ENCODE results near the gene KRTAP10-1. TPM values are rescaled to one million over a fixed set of nuclear protein-coding genes. Genes with fewer than 3 reads are reported as not detected.
"Not testable (repeated sequence)": the region's sequence is repeated elsewhere in the genome, so short reads cannot be mapped to it uniquely, and the experiment has no call there.

The KRTAP10-1 gene
- total RNA-seq, 1 donor from 2014 or later: not detected

DNA sequence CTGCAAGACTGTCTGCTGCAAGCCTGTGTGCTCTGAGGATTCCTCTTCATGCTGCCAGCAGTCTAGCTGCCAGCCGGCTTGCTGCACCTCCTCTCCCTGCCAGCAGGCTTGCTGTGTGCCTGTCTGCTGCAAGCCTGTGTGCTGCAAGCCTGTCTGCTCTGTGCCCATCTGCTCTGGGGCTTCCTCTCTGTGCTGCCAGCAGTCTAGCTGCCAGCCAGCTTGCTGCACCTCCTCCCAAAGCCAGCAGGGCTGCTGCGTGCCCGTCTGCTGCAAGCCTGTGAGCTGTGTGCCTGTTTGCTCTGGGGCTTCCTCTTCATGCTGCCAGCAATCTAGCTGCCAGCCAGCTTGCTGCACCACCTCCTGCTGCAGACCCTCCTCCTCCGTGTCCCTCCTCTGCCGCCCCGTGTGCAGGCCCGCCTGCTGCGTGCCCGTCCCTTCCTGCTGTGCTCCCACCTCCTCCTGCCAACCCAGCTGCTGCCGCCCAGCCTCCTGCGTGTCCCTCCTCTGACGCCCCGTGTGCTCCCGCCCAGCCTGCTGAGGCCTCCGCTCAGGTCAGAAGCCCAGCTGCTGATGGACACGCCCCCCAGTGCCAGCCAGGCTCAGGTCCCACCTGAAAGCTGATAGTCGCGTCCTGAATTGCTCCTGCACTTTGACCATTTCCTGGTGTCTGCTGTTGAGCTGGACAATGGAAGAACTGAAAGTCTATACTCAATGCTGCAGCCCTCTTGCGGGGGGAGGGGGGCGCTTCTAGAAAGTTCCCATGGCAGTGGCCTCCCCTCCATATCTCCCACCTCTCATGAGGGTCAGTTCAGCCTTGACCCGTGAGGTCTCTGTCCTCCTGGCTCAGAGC is 34.7 kb upstream of the KRTAP10-1 start:
- no peak for DNase-seq (ENCODE audit: low spot score)
- Histone ChIP-seq H3K79me2 (ENCODE audit: low read depth) (no peaks in the 10 kb centered on the region), H3K27ac (no peak overlapping the region), H3K36me3 (no peaks in the 10 kb centered on the region), H3K4me2 (no peak overlapping the region), H4K20me1 (ENCODE audit: low read depth) (no peaks in the 10 kb centered on the region), H3K4me1 (no peaks in the 10 kb centered on the region), H3K27me3 (no peaks in the 10 kb centered on the region), H3K9ac (no peak overlapping the region), H3F3A (ENCODE audit: low read depth) (no peaks in the 10 kb centered on the region), H2AFZ (replicated peaks) (no peak overlapping the region), H3K9me3 (ENCODE audit: low read depth) (peaks cover 3% of the 10 kb centered on the region), H3K4me3 (no peak overlapping the region)
- Mint-ChIP-seq H3K9me3 (peaks cover 40% of the 10 kb centered on the region), H3K4me1 (peaks cover 2% of the 10 kb centered on the region), H3K27ac (no peak overlapping the region), H3K4me3 (no peak overlapping the region), H3K36me3 (no peaks in the 10 kb centered on the region), H3K27me3 (ENCODE audit: insufficient read depth, low read depth) (peaks cover 8% of the 10 kb centered on the region)
- no peak for TF ChIP-seq EZH2 (IDR thresholded peaks at IDR 0.05)
- TF ChIP-seq, protein P1, sequence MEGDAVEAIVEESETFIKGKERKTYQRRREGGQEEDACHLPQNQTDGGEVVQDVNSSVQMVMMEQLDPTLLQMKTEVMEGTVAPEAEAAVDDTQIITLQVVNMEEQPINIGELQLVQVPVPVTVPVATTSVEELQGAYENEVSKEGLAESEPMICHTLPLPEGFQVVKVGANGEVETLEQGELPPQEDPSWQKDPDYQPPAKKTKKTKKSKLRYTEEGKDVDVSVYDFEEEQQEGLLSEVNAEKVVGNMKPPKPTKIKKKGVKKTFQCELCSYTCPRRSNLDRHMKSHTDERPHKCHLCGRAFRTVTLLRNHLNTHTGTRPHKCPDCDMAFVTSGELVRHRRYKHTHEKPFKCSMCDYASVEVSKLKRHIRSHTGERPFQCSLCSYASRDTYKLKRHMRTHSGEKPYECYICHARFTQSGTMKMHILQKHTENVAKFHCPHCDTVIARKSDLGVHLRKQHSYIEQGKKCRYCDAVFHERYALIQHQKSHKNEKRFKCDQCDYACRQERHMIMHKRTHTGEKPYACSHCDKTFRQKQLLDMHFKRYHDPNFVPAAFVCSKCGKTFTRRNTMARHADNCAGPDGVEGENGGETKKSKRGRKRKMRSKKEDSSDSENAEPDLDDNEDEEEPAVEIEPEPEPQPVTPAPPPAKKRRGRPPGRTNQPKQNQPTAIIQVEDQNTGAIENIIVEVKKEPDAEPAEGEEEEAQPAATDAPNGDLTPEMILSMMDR (IDR thresholded peaks at IDR 0.05): peak; percentile 4

DNA sequence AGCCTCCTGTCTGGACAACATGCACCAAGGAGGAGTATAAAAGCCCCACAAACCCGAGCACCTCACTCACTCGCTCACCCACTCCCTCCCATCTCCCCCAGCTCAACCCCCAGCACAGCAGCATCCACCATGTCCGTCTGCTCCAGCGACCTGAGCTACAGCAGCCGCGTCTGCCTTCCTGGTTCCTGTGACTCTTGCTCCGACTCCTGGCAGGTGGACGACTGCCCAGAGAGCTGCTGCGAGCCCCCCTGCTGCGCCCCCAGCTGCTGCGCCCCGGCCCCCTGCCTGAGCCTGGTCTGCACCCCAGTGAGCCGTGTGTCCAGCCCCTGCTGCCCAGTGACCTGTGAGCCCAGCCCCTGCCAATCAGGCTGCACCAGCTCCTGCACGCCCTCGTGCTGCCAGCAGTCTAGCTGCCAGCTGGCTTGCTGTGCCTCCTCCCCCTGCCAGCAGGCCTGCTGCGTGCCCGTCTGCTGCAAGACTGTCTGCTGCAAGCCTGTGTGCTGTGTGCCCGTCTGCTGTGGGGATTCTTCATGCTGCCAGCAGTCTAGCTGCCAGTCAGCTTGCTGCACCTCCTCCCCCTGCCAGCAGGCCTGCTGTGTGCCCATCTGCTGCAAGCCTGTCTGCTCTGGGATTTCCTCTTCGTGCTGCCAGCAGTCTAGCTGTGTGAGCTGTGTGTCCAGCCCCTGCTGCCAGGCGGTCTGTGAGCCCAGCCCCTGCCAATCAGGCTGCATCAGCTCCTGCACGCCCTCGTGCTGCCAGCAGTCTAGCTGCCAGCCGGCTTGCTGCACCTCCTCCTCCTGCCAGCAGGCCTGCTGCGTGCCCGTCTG is 33.8 kb upstream of the KRTAP10-1 start, which contains the start of gene KRTAP10-4:
Gene KRTAP10-4, plus strand, starts transcription at position 100 of the 827 bp plus-strand sequence. Its CDS starts 30 bp downstream, at position 130.
- not testable (repeated sequence) for H4K20me1 ChIP-seq (ENCODE audit: low read depth); H3K4me1 ChIP-seq; H3K4me2 ChIP-seq; H3K4me3 ChIP-seq; H3K27me3 ChIP-seq; H3K9ac ChIP-seq; H3K27me3 Mint-ChIP-seq (ENCODE audit: insufficient read depth, low read depth); H3F3A ChIP-seq (ENCODE audit: low read depth); H3K27ac ChIP-seq; H3K4me3 Mint-ChIP-seq; H3K36me3 Mint-ChIP-seq; H3K9me3 ChIP-seq (ENCODE audit: low read depth); DNase-seq (ENCODE audit: low spot score); H3K4me1 Mint-ChIP-seq; H2AFZ ChIP-seq (replicated peaks); H3K36me3 ChIP-seq; H3K79me2 ChIP-seq (ENCODE audit: low read depth)
- peaks cover 37% of the 10 kb centered on the region for H3K9me3 Mint-ChIP-seq
- H3K27ac Mint-ChIP-seq: peak within 1 kb of the TSS; percentile 35

DNA sequence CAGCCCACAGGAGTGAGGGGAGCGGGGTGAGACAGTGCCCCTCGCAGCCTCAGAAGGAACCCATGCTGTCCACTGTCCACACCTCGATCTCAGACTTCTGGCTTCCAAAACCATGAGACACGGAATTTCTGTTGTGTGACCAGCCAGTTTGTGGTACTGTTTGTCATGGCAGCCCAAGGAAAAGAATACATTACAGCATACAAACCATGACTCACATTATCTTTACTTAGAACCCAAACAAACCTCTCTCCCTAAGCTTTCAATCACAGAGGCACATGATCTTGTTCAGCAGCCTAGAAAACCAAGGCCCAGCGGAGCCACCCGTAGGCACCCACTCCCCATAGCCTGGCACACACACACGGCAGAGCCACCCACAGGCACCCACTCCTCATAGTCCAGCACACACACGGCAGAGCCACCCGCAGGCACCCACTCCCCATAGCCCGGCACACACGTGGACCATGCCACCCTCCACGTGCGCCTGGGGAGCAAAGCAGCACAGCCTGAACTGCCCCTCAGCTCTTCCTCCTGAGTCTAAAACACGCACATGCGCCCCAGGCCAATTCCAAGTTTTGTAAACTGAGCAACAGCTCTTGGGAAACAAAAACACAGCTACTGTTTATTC is 33.1 kb upstream of the KRTAP10-1 start:
- H3K27ac ChIP-seq: no peak overlapping the region
- peaks cover 32% of the 10 kb centered on the region for H3K9me3 Mint-ChIP-seq
- no peak overlapping the region for H3K9ac ChIP-seq
- H4K20me1 ChIP-seq (ENCODE audit: low read depth): no peaks in the 10 kb centered on the region
- H3K36me3 ChIP-seq: no peaks in the 10 kb centered on the region
- no peaks in the 10 kb centered on the region for H3K4me1 ChIP-seq
- TF ChIP-seq EZH2 (IDR thresholded peaks at IDR 0.05) (no peak), EZH2phosphoT487 (IDR thresholded peaks at IDR 0.05) (no peak)
- TF ChIP-seq, protein P1 (IDR thresholded peaks at IDR 0.05): no peak
- H3K9me3 ChIP-seq (ENCODE audit: low read depth): peaks cover 3% of the 10 kb centered on the region
- H3K79me2 ChIP-seq (ENCODE audit: low read depth): no peaks in the 10 kb centered on the region
- peak overlapping the region; percentile 35 for H3K27ac Mint-ChIP-seq
- no peaks in the 10 kb centered on the region for H3K36me3 Mint-ChIP-seq
- no peak for DNase-seq (ENCODE audit: low spot score)
- no peak overlapping the region for H3K4me3 Mint-ChIP-seq
- peaks cover 2% of the 10 kb centered on the region for H3K4me1 Mint-ChIP-seq
- H3K27me3 ChIP-seq: no peaks in the 10 kb centered on the region
- H3K4me3 ChIP-seq: no peak overlapping the region
- H3K4me2 ChIP-seq: no peak overlapping the region
- H2AFZ ChIP-seq (replicated peaks): no peak overlapping the region
- H3K27me3 Mint-ChIP-seq (ENCODE audit: insufficient read depth, low read depth): peaks cover 8% of the 10 kb centered on the region
- no peaks in the 10 kb centered on the region for H3F3A ChIP-seq (ENCODE audit: low read depth)

Data from neural progenitor cell (in vitro differentiated cells).